Fibroblast of skin of right quadriceps (primary cell): ENCODE data around the gene PPP1R12C.
"Not testable (repeated sequence)": the region's sequence is repeated elsewhere in the genome, so short reads cannot be mapped to it uniquely, and the experiment has no call there.

ENCODE experiments used
- DNase-seq: peaks from one replicate; pipeline ENCODE4 v3.0.0-alpha.2; 2013

PPP1R12C gene

DNA sequence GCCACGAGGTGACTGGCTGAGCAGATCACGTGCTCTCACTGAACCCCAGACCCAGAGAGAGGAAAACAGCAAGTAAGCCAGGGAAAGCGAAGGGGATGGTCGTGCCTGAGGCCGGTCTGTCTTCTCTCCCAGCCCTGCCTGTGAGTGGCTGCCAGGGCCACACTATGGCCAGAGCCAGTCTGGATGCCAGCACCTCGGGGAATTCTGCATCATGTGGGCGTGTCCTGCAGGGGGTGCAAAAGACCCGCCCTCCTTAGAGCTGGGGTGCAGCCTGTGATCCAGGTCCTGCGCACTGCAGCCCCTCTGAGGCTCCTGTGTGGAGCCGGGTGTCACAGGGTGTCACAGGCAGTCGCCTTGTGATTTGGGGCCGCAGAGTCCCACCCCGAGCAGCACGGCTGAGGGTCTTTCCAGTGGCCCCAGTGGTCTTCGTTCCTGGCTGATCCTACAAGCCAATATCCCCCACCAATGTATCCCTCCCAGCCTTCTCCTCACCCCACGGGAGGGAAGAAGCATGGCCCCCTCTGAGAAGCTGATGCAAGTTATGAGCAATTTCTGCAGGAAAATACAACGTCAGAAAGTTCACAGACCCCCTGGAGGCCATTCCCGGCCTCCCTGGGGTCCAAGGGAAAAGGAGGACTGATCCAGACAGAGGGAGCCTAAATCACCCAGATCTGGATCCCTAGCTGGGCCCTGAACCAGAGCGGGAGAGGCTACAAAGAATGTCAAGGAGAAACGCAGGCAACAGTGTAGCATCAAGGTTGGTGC is 7.7 kb downstream of the PPP1R12C start:
- DNase-seq = no peak

DNA sequence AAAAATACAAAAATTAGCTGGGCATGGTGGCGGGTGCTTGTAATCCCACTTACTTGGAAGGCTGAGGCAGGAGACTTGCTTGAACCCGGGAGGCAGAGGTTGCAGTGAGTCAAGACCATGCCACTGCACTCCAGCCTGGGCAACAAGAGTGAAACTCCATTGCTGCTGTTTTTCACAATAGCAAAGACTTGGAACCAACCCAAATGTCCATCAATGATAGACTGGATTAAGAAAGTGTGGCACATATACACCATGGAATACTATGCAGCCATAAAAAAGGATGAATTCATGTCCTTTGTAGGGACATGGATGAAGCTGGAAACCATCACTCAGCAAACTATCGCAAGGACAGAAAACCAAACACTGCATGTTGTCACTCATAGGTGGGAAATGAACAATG is 10.2 kb downstream of the PPP1R12C start:
- DNase-seq = not testable (repeated sequence)

DNA sequence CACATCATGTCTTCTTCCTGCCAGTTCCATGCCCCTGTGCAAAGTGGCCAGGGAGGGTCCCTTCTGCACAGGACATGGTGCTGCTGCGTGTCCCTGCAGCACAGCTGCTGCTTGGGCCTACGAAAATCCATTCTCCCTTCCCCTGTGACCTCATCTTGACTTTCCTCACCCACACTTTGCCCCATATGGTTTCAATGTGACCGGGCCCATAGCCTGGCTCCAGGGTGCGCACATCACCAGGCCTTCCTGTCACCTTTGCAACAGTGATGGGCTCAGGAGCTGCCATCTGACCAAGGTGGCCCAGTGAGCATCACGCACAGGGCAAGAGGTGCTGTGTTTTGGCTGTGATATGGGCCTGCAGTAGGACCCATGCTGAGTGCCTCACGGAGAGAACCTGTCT is 10.8 kb downstream of the PPP1R12C start:
- no peak for DNase-seq

DNA sequence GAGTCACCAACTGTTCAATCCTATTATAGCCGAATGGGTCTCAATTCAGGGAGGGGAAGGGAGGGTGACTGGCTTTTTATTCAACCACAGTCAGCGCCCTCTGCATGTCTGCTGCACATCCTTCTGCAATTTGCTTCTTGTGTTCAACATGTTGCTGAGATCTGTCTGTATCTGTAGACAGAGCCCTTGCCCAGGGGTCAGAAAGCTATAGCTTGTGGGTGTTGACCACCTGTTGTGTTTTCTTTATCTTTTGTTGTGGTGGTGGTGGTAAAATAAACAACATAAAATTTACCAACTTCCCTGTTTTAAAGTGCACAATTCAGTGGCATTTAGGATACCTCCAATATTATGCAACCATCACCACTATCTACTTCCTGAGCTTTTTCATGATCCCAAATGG is 12.2 kb downstream of the PPP1R12C start:
- no peak for DNase-seq

DNA sequence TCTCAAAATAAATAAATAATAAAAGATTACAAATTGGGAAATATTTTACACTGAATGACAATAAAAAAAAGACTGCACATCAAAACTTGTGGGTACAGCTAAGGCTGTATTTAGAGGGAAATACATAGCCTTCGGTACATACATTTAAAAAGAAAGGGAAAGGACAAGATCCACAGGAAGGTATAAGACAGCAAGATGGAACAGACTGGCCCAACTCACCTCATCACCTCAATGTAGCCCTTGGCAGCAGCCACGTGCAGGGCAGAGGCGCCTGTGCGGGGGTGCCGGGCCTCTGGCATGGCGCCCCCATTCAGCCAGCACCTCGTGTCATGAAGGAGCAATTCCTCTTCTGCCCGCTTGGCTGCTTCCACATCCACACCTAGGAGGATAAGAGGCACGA is 14.2 kb downstream of the PPP1R12C start:
- no peak for DNase-seq

DNA sequence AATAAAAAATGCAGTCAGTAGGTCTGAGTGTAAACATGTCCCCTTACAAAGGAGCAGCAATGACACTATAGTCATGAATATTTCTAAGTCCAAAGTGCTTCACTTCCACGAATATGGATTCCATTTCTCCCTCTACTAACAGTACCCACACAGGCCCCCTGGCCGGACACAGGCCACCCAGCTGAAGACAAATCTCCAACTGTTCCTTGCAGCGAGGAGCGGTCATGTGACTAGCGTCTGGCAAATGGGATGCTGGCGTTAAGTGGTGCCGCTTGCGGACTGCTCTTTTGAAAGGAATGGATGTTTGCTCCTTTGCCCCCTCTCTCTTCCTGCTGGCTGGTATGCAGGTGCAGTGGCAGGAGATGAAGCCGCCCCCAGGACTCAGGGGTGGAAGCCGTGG is 16.2 kb downstream of the PPP1R12C start:
- no peak for DNase-seq

DNA sequence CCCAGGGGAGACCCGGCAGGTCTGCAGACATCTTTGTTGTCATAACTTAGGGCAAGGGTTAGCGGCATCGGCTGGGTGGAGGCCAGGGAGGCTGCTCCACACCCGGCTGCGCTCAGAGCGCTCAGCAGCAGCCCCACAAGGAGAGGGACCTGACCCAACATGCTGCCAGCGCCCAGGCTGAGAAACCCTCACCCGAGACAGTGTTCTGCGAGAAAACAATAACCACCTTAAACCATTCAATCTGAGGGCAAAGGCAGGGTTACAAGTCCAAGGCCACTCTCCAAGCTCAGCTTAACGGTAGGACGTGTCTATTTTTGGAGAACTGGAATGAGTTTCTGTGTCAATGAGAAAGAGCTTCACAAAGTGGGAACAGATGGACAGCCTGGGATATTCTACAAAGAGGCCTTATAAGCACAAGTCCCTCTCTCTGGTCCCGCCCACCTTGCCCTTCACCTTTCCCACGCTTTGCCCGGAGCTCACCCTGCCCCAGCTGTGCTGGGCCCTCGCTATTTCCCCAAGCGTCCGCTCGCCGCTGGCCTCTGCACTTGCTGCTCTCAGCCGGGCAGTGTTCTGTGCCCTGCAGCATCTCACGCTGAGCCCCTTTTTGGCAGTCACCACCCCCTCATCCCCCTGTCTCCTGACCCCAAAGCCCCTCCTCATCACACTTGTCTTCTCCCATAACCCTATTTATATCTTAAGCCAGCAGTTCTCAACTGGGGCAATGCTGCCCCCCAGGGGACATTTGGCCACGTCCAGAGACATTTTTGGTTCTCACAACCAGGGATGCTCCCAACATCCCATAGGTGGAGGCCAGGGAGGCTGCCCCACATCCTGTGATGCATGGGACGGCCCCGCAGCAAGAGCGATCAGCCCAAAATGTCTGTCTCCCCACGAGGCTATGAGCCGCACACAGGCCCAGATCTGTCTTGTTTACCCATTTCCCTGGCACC is 17.6 kb downstream of the PPP1R12C start:
- no peak for DNase-seq

DNA sequence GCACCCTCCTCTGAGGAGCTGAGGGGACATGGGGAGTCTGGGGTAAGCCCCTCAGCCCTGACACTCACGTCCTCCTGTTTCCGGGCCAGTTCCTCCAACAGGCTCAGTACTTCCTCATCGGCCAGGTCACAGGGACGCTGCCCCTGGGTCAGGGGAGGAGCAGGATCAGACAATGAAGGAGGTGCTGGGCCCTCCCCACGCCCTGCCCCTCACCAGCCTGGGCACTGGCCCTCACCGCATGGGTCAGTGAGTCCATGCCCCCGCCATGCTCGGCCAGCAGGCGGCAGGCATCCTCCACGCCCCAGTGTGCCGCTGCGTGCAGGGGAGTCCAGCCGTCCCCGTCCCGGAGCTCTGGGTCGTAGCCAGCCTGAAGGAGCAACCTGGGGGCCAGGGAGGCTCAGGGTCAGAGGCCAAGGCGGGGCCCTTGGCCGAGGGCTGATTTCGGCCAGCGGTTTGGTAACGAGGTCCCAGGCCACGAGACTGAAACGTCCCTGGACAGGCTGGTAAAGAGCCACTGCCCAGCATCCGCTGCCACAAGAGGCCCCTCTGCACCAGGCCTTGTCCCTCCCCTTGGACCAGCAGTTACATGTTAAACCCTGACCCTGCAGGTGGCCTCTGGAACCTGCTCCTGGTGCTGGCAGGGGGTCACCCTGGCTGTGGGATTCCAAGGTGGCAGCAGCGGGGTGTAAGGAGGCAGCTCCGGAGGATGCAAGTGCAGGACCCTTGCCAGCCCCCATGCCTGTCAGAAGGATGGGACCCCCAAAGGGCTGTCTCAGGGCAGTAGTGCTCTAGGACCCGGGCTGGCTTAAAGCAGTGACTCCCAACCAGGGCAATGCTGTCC is 18.5 kb downstream of the PPP1R12C start:
- no peak for DNase-seq

DNA sequence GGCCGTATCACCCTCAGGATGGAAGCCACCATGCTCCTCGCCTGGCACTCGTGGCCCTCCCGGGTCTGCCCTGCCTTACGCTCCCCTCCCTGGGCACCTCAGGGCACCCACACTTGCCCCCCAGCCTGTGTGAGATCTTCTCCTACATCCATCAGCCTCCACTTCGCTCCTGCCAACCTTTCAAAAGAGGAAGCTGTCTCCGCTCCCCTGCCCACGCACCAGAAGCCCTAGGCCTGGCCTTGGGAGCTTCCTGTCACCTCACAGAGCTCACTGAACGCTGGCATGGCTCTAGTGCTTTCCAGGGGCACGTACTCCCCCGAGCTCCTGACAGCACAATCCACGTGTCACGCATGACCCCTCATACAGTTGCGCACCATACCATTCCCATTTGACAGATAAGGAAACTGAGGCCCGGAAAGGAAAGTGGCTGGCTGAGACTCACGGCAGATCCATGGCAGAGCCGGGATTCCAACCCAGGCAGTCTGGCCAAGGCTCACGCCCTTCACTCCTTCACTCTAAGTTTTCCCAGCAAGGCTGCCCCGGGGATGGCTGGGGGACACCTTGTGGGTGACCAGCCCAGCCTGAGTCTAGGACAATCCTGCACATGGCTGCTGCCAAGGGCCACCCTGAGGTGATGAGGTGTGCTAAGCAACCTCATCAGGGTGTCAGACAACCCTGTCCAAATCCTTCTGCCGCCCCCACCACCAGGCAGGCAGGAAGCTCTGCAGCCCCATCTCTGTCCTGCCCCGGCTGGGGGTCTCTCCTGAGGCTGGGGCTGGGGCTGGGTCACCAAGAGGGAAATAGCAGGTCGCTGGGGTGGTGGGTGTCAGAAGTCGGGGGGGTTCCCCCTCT is 19.3 kb downstream of the PPP1R12C start:
- DNase-seq = no peak

DNA sequence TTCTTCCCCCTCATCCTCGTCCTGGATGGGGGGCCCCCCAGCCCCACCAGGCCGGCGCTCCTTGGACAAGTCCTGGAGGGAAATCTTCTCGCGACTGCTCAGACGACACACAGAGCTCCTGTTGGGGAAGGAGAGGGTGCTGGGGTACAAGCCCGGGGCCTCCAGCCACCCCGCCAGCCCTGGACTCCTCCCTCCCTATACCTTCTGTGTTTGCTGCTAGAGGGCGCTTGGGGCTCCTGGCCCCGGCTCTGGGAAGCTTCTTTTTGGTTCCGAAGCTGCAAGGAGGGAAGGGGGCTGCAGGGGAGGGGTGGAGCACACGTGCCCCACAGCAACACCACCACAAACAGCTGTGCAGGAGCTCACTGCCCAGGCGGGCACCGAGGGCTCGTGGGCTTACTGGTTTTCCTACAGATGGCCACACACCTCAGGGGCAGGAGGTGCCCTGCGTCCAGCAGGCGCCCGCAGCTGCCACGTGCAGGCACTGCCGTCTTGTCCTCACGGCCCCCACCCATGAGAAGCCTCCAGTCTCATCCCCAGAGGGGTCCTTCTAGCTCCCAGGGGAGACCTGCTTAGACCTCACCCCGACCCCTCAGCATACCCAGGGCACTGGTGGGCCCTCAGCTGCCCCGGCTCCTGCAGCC is 21.3 kb downstream of the PPP1R12C start:
- DNase-seq = no peak

DNA sequence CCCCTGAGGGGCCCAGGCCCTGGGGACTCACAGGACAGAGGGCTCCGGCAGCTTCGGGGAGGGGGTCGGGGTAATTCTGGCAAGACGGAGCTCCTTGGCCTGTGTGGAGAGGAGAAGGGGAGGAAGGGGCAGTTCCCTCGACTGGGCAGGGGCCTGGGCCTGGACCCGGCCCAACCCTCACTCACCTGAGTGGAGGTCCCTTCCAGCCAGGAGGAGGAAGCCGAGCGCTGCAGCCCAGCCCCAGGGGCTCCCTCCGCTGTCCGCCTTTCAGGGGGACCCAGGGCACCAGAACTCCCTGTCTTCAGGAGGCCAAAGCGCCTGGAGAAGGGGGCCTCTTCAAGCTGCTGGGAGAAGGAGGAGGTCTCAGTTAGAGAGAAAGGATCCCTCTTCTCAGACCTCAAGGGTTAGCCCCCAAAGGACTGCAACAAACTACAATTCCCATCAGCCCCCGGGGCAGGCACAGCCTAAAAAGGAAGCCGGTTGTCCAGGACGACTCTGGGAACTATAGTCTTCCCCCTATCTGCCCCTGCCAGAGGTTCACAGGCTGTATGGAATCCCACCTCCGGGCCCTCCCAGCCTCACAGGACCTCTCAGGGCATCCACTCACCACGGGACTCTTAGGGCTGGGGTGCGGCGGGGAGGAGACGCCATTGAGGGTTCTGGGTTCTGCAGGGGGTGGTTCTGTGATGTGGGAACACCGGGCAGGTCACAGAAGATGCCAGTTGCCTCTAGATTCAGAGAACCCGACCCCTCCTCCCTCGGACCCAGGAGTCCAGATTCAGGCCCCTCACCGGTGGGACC is 22.0 kb downstream of the PPP1R12C start:
- DNase-seq = no peak

DNA sequence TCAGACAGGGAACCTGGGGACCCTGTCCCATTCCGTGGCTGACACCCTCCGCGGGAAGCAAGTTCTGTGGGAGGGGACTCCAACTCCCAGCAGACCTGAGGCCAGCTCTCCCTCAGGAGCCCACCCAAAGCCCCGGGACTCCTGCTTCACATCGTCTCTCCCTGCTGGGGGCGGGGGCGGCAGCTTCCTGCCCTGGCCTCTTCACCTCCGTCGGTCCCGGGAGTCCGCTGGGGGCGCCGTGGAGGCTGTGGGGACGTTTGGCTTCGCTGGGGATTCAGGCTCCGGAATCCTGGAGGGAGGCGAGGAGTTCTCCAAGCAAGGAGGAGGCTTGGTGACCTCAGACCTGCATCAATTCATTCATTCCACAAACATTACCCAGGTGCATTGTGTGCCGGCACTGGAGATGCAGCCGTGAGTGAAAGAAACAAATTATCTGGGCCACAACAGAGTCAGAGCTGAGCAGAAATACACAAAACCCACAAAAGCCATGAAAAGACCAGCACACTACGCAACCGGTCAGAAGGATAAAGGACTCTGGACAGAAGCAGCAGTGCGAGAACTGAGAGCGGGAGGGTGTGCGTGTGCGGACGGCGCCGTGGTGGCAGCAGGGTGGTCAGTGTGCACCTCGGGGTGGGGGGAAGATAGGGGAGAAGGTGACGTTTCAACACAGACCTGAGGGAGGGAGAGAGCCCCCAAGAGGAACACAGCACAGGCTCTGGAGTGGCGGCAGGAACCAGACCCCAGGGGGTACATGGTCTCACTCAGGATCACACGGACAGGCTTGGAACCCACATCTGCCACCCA is 22.8 kb downstream of the PPP1R12C start:
- DNase-seq = no peak

DNA sequence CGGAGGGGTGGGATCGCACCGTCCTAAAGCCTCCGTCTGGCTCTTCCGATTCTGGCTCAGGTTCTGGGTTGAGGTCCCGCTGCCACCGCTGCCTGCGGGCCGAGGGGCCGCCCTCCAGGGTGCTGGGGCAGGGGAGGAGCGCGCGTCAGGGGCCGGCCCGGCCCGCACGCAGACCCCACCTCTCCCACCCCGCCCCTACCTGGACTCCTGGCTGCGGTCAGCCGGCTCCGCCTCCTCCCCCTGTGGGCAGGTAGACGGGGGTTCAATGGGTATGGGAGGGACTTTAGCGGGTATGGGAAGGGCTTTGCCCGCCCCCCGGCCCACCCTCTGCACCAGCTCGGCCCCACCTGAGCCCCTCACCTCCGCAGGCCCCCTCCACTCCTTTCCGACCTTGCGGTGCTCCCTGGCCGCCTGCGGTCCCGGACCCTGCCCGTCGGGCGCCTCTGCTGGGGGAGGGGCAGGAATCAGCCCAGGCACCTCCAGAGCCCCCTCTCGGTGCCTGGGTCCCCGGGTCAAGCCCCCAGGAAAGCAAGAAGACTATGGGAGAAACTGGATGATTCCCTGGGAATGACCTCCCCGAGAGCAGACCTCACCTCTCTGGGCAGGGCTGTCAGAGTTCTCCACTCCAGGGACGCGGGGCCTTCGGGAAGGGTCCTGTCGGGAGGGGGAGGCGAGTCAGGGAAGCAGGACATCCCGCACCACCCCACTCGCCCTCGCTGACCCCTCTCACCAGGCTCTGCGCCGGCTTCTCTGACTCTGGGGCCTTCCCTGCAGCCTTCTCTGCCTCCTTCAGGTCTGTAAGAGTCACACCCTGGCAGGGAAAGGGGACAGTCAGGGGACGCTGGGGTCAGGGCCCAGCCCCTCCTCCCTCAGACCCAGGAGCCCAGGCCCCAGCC is 24.8 kb downstream of the PPP1R12C start:
- no peak for DNase-seq

DNA sequence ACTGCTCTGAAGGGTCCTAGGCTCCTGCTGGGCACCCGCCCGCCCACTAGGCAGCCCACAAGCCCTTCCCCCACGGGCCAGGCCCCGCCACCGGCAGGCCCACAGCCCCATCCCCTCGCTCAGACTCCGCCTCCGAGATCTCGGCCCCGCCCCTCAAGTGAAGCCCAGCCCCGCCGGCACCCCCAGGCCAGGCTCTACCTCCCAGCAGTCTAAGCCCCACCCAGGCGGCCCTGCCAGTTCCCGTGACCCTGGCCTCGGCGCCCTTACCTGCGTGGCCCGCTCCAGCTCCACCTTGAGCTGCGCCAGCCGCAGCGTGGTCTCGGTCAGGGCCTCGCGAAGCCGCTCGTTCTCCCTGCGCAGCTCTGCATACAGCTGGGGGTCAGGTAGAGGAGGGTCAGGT is 25.5 kb downstream of the PPP1R12C start:
- no peak for DNase-seq

DNA sequence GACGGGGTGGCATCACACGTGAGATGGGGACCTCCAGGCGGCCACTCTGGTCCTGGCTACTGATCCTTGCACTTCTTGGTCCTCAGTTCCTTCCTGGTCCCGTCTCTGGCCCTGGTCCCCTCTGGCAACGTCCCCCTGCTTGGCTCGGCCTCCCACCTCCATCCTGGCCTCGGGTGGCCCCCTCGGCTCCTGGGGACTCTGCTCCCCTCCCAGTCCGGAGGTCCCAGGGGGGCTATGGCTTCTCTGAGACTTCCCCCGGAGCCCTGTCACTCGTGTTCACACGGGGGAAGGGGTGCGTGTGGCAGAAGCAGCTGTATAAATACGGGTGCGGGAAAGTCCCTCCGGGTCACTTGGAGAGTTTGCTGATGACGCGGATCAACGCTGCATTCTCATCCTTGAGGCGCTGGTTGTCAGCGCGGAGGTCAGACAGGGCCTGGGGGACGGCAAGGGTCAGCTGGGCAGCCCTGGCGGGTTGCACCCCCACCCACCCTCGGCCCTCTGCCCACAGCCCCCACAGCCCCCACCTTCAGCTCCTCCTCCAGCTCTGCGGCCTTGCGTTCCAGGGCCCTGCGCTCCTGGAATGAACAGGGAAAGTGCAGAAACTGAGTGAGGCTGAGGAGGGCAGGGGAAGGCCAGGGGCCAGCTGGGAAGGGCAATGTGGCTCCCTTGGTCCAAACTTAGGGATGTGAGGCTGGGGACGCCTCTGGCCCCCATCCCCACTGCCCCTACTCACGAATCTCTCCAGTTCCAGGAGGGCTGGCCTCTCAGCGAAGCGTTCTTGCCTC is 26.1 kb downstream of the PPP1R12C start:
- no peak for DNase-seq

DNA sequence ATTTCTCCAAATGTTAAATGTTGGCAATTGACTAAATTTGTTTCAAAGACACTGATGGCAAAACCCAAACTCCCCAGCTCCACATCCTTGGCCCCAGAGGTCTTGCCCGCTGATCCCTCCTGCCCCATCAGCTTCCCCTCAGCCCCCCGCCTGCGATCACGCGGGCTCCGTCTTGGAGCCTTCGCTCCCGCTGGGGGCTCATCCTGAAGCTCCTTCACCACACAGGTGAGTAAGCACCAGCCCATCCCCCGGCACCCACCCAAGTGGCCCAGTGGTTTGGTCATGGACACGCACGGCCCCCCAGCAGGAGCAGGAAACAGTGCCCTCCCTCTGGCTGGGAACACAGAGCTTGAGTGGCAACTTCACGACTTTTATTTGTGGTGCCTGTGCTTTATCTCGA is 26.9 kb downstream of the PPP1R12C start:
- DNase-seq = no peak

DNA sequence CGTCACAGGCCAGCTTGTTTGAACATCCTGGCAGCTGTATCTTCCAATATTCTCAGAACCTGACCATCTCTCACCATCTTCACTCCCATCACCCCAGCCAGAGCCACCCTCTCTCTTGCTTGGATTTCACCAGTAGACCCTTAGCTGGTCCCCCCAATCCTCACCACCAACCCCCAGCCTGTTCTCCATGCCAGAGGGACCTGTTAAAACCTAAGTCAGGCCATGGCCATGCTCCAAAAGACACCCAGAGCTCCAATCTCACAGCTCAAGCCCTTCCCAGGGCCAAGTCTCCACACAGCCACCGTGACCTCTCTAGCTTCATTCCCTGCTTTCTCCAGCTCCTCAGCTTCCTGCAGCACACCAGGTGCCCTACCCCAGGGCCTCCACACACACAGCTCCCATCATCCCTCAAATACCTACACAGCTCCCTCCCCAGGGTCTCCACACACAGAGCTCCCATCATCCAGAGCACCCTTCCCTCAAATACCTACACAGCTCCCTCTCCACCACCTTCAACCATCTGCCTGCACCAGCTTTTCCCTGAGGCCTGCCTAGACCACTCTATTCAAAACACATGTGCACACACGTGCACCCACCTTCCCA is 28.0 kb downstream of the PPP1R12C start:
- DNase-seq = no peak
